Umbilical cord (tissue), 2 donors: ENCODE measurements around the gene FMO2. TPM values are rescaled to one million over a fixed set of nuclear protein-coding genes. Genes with fewer than 3 reads are reported as not detected.

ENCODE experiments used
- DNase-seq: peaks from one replicate; pipeline ENCODE4 v3.0.0-alpha.2; 2015; ENCODE audit warnings: low spot score
- total RNA-seq: library from RNA; depleted of rRNA; stranded (reverse); fragments of >200 nt; gene quantifications from one replicate; pipeline ENCODE4 v1.2.3, GENCODE V29; 2014; ENCODE audit warnings: low replicate concordance; ENCODE audit not compliant: insufficient read depth

Gene FMO2
- total RNA-seq, 1 donor from 2014 or later, result 15.4 TPM

DNA sequence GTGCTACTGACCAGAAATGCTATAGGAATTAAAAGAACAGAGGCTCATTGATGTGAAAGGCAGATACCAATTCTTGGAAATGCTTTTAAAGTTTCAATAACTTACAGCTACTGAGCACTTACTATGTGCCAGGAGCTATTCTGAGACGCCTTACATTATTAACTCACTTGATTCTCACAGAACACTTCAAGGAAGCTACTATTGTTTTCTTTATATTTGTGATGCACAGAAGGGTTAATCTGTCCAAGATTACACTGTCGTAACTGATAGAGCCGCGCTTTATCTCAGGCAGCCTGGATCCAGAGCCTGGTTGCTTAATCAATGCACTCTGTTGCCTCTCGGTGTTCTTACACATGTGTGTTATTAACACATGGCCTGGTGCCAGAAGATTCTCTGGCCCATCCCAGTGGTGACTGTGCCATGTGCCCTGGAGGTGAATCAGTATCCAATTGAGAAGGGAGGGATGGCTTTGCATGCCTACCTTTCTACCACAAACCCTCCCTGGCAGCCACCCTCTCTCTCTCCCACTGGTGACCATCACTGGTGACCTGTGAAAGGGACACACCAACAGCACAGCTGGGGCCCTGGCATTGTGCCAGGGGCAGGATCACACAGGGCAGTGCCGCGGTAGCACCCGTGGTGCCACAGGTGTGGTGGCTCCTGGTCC, 72.0 kb downstream of the FMO2 start:
- peak; percentile 54 for DNase-seq

DNA sequence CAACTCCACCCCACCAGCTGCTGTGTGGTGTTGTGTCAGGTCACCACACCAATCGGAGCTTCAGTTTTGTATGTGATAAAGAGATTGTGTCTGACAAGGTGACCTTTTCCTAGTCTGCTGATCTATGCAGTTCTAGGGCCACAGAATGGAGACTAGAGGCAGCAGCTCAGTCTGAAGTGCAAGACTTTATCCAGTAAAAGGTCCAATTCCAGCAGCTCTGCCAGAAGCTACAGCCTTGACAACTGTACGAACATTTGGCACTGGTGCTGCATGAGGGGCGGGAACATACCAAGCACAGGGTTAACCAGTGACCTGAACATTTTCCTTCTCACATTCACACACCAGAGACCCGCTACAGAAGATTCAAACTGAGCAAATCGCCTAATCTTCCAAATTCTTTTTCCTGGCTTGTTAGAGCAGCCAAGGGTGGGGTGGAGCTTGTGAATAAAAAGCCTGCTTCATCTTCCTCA, 72.5 kb downstream of the FMO2 start:
- DNase-seq, result peak; percentile 71

DNA sequence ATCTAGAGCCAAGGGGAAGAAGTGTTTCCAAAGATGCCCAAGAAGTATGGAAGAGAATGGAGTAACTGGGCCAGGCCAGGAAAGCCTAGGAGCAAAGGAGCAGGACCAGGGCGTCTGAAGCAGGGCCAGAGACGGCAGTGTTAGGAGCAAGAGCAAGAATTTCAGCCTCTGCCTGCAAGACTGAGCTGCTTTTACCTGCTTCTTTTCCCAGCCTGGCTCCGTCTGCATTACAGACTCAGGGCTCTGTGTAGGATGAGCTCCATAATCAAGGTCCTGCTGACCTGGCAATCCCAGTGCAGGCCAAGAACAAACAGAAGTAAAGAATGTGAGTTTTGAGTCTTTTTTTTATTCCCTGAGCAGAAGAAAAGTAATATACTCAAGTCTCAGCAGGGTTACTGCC, 73.3 kb downstream of the FMO2 start:
- no peak for DNase-seq

DNA sequence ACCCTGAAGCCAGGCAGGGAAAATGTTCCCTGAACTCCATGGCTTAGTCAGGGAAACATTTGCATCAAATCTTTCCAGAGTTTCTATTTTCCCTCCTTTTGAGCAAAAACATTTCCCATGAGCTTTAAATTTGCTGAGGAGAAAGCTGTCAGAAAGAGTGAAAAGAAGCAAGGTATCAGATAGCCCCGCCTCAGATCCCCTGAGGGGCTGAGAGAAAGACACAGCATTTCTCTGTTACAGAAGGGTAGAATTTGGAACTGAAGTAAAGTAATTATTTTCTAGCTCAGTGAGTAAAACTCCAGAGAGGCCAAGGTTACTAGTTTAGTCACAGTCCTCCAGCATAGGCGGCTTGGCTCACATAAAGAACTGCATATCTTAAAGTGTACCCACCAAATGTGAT, 73.8 kb downstream of the FMO2 start:
- DNase-seq, result peak; percentile 57

Other genes with a start within 250 kb of the FMO2 start
- gene MROH9, start 249.8 kb upstream of the FMO2 start, total RNA-seq, result not detected
- 6.3 TPM for gene FMO3, start 94.4 kb upstream of the FMO2 start, total RNA-seq
- 0.24 TPM for gene FMO1, start 63.2 kb downstream of the FMO2 start, total RNA-seq
- 5.8 TPM for gene FMO4, start 128.9 kb downstream of the FMO2 start, total RNA-seq